ENCODE results near the gene ARCN1. TPM values are rescaled to one million over a fixed set of nuclear protein-coding genes. Genes with fewer than 3 reads are reported as not detected.

ARCN1 gene
- total RNA-seq, 1 experiment from 2014 or later = 122 TPM

DNA sequence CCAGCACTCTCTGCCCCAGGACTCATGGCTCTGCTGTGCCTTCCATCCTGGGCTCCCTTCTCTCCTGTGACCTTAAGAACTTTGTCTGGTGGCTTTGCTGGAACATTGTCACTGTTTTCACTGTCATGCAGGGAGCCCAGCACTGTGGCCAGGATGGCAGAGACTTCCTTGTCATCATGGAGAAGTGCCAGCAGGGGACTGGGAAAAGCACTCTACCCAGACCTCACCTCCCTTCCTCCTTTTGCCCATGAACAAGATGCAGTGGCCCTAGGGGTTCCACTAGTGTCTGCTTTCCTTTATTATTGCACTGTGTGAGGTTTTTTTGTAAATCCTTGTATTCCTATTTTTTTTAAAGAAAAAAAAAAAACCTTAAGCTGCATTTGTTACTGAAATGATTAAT lies 47.9 kb upstream of the ARCN1 start:
- Histone ChIP-seq H3K4me1 (ENCODE audit: insufficient read depth, low read length) (peaks cover 4% of the 10 kb centered on the region; the same call in 1 of the 2 replicates), H3F3A (ENCODE audit: low read length, unreplicated experiment) (no peaks in the 10 kb centered on the region), H2AFZ (ENCODE audit: low read length) (no peak overlapping the region), H4K20me1 (ENCODE audit: low read length) (no peaks in the 10 kb centered on the region), H3K36me3 (ENCODE audit: low read depth, low read length) (peaks cover 35% of the 10 kb centered on the region), H3K4me2 (ENCODE audit: low read length) (no peak overlapping the region), H3K9me2 (replicated peaks; ENCODE audit: low read length) (no peaks in the 10 kb centered on the region), H3K79me2 (ENCODE audit: low read length) (0 out of 2 replicates have a peak, but pooled peaks cover 3% of the 10 kb centered on the region), H3K27me3 (ENCODE audit: low read length) (no peaks in the 10 kb centered on the region), H3K9ac (ENCODE audit: low read length) (no peak overlapping the region), H3K4me3 (ENCODE audit: low read length) (no peak overlapping the region), H3K9me3 (ENCODE audit: low read length) (no peaks in the 10 kb centered on the region), H3K27ac (ENCODE audit: low read length) (no peak overlapping the region)
- BruUV-seq (replicated peaks) = no TSS peak
- no peak for ATAC-seq
- DNase-seq = no peak
- intact Hi-C loops (cut with micrococcal nuclease) = no loop called here
- CTCF ChIA-PET = no interaction called here
- TF ChIP-seq, protein P1, sequence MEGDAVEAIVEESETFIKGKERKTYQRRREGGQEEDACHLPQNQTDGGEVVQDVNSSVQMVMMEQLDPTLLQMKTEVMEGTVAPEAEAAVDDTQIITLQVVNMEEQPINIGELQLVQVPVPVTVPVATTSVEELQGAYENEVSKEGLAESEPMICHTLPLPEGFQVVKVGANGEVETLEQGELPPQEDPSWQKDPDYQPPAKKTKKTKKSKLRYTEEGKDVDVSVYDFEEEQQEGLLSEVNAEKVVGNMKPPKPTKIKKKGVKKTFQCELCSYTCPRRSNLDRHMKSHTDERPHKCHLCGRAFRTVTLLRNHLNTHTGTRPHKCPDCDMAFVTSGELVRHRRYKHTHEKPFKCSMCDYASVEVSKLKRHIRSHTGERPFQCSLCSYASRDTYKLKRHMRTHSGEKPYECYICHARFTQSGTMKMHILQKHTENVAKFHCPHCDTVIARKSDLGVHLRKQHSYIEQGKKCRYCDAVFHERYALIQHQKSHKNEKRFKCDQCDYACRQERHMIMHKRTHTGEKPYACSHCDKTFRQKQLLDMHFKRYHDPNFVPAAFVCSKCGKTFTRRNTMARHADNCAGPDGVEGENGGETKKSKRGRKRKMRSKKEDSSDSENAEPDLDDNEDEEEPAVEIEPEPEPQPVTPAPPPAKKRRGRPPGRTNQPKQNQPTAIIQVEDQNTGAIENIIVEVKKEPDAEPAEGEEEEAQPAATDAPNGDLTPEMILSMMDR (conservative IDR thresholded peaks at IDR 0.05; ENCODE audit: low read depth, low read length) = no peak
- TF ChIP-seq EZH2 (IDR thresholded peaks at IDR 0.05; ENCODE audit: low read length, unreplicated experiment) (no peak), EZH2phosphoT487 (IDR thresholded peaks at IDR 0.05; ENCODE audit: borderline replicate concordance, low read length) (no peak)
- POLR2A ChIA-PET (ENCODE audit: unreplicated experiment) = no interaction called here

DNA sequence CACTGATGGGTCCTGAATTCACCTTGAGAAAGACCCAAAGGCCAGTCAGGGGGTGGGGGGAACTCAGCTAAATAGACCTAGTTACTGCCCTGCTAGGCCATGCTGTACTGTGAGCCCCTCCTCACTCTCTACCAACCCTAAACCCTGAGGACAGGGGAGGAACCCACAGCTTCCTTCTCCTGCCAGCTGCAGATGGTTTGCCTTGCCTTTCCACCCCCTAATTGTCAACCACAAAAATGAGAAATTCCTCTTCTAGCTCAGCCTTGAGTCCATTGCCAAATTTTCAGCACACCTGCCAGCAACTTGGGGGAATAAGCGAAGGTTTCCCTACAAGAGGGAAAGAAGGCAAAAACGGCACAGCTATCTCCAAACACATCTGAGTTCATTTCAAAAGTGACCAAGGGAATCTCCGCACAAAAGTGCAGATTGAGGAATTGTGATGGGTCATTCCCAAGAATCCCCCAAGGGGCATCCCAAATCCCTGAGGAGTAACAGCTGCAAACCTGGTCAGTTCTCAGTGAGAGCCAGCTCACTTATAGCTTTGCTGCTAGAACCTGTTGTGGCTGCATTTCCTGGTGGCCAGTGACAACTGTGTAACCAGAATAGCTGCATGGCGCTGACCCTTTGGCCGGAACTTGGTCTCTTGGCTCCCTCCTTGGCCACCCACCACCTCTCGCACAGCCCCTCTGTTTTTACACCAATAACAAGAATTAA lies 47.3 kb upstream of the ARCN1 start:
- intact Hi-C loops (cut with micrococcal nuclease) = no loop called here
- ATAC-seq = no peak
- H3K79me2 ChIP-seq (ENCODE audit: low read length) = 0 out of 2 replicates have a peak, but pooled peaks cover 9% of the 10 kb centered on the region
- no peak overlapping the region for H2AFZ ChIP-seq (ENCODE audit: low read length)
- no peaks in the 10 kb centered on the region for H3F3A ChIP-seq (ENCODE audit: low read length, unreplicated experiment)
- H3K36me3 ChIP-seq (ENCODE audit: low read depth, low read length) = peaks cover 30% of the 10 kb centered on the region
- BruUV-seq (replicated peaks) = no TSS peak
- peaks cover 10% of the 10 kb centered on the region for H3K4me1 ChIP-seq (ENCODE audit: insufficient read depth, low read length)
- TF ChIP-seq, protein P1 (conservative IDR thresholded peaks at IDR 0.05; ENCODE audit: low read depth, low read length) = no peak
- TF ChIP-seq EZH2 (IDR thresholded peaks at IDR 0.05; ENCODE audit: low read length, unreplicated experiment) (no peak), EZH2phosphoT487 (IDR thresholded peaks at IDR 0.05; ENCODE audit: borderline replicate concordance, low read length) (no peak)
- no peaks in the 10 kb centered on the region for H4K20me1 ChIP-seq (ENCODE audit: low read length)
- H3K4me3 ChIP-seq (ENCODE audit: low read length) = no peak overlapping the region
- H3K9me3 ChIP-seq (ENCODE audit: low read length) = no peaks in the 10 kb centered on the region
- DNase-seq = no peak
- no peak overlapping the region for H3K27ac ChIP-seq (ENCODE audit: low read length)
- H3K9me2 ChIP-seq (replicated peaks; ENCODE audit: low read length) = no peaks in the 10 kb centered on the region
- H3K9ac ChIP-seq (ENCODE audit: low read length) = no peak overlapping the region
- CTCF ChIA-PET = no interaction called here
- no peaks in the 10 kb centered on the region for H3K27me3 ChIP-seq (ENCODE audit: low read length)
- no peak overlapping the region for H3K4me2 ChIP-seq (ENCODE audit: low read length)
- POLR2A ChIA-PET (ENCODE audit: unreplicated experiment) = no interaction called here

DNA sequence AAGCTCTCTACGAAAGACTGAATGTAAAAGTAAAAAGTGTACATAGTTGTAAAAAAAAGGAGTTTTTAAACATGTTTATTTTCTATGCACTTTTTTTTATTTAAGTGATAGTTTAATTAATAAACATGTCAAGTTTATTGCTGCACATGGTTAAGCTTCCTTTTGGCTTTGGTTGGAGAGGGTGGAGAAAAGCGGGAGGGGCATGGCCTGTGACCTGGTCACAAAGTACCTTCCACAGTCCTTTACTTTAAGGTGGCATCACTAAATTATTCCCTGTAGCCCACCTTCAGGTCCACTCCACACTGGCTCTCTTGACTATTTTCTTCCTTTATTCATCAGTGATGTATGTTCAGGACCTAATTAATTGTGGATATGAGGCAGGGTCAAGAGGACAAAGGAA lies 45.5 kb upstream of the ARCN1 start:
- Histone ChIP-seq H3K4me2 (ENCODE audit: low read length) (no peak overlapping the region), H3K79me2 (ENCODE audit: low read length) (peaks cover 15% of the 10 kb centered on the region; the same call in 1 of the 2 replicates), H3K27ac (ENCODE audit: low read length) (no peak overlapping the region), H3K9me2 (replicated peaks; ENCODE audit: low read length) (no peaks in the 10 kb centered on the region), H3K9me3 (ENCODE audit: low read length) (no peaks in the 10 kb centered on the region), H3K4me3 (ENCODE audit: low read length) (no peak overlapping the region), H3K4me1 (ENCODE audit: insufficient read depth, low read length) (peaks cover 13% of the 10 kb centered on the region), H4K20me1 (ENCODE audit: low read length) (no peaks in the 10 kb centered on the region), H3K27me3 (ENCODE audit: low read length) (no peaks in the 10 kb centered on the region), H3F3A (ENCODE audit: low read length, unreplicated experiment) (no peaks in the 10 kb centered on the region), H3K36me3 (ENCODE audit: low read depth, low read length) (peaks cover 14% of the 10 kb centered on the region), H2AFZ (ENCODE audit: low read length) (no peak overlapping the region), H3K9ac (ENCODE audit: low read length) (no peak overlapping the region)
- no TSS peak for BruUV-seq (replicated peaks)
- TF ChIP-seq, protein P1 (conservative IDR thresholded peaks at IDR 0.05; ENCODE audit: low read depth, low read length) = no peak
- no peak for TF ChIP-seq EZH2phosphoT487 (IDR thresholded peaks at IDR 0.05; ENCODE audit: borderline replicate concordance, low read length)
- no peak for TF ChIP-seq EZH2 (IDR thresholded peaks at IDR 0.05; ENCODE audit: low read length, unreplicated experiment)
- no peak for DNase-seq
- POLR2A ChIA-PET (ENCODE audit: unreplicated experiment) = no interaction called here
- ATAC-seq = no peak
- intact Hi-C loops (cut with micrococcal nuclease) = no loop called here
- CTCF ChIA-PET = no interaction called here
